SK-N-SH treated with all-trans-retinoic acid at 6 μM for 48 hours (cell line): ENCODE results near the gene AMMECR1.

ENCODE experiments used
- ATAC-seq: fragments of 200-7000 bp; cut with Tn5 transposase; 3 replicates; pipeline ENCODE4 v1.9.1; 2020; ENCODE audit warnings: mild to moderate bottlenecking, moderate library complexity
- ARNTL ChIP-seq: fragments of 450-650 bp; formaldehyde crosslinking; IDR thresholded peaks from 2 replicates; pipeline ENCODE4 v1.5.0; 2020; ENCODE audit warnings: low read depth, mild to moderate bottlenecking, moderate library complexity, borderline replicate concordance
- BACH2 ChIP-seq: fragments of 250-450 bp; sonication (Bioruptor Pico); IDR thresholded peaks from 2 replicates; pipeline ENCODE4 v1.9.0; 2021; ENCODE audit warnings: mild to moderate bottlenecking, borderline replicate concordance
- CSDC2 ChIP-seq: fragments of 250-450 bp; sonication (Bioruptor Pico); IDR thresholded peaks from 2 replicates; pipeline ENCODE4 v1.5.0; 2020; ENCODE audit warnings: mild to moderate bottlenecking, moderate library complexity
- ESRRG ChIP-seq: fragments of 250-450 bp; sonication (Bioruptor Pico); IDR thresholded peaks from 2 replicates; pipeline ENCODE4 v1.6.1; 2021; ENCODE audit warnings: mild to moderate bottlenecking
- GLIS3 ChIP-seq: fragments of 250-450 bp; sonication (Bioruptor Pico); IDR thresholded peaks from 2 replicates; pipeline ENCODE4 v1.5.0; 2020; ENCODE audit warnings: mild to moderate bottlenecking, moderate library complexity
- ISL1 ChIP-seq: fragments of 250-450 bp; sonication (Bioruptor Pico); IDR thresholded peaks from 2 replicates; pipeline ENCODE4 v2.1.2; 2022; ENCODE audit warnings: mild to moderate bottlenecking, moderate library complexity
- OSR1 ChIP-seq: fragments of 250-450 bp; sonication (Bioruptor Pico); IDR thresholded peaks from 2 replicates; pipeline ENCODE4 v1.8.0; 2022; ENCODE audit warnings: moderate library complexity, mild to moderate bottlenecking, inconsistent platforms
- PPARA ChIP-seq: fragments of 250-450 bp; sonication (Bioruptor Pico); IDR thresholded peaks from 2 replicates; pipeline ENCODE4 v1.5.0; 2020; ENCODE audit warnings: mild to moderate bottlenecking, borderline replicate concordance
- RARB ChIP-seq: fragments of 250-450 bp; sonication (Bioruptor Pico); IDR thresholded peaks from 2 replicates; pipeline ENCODE4 v1.8.0; 2021; ENCODE audit warnings: mild to moderate bottlenecking, moderate library complexity
- SNAI2 ChIP-seq: fragments of 250-450 bp; sonication (Bioruptor Pico); IDR thresholded peaks from 2 replicates; pipeline ENCODE4 v1.5.0; 2020; ENCODE audit warnings: mild to moderate bottlenecking, moderate library complexity
- TCF4 ChIP-seq: fragments of 250-450 bp; sonication (Bioruptor Pico); IDR thresholded peaks from 2 replicates; pipeline ENCODE4 v1.8.0; 2021; ENCODE audit warnings: mild to moderate bottlenecking, moderate library complexity, borderline replicate concordance
- TOX ChIP-seq: fragments of 250-450 bp; sonication (Bioruptor Pico); IDR thresholded peaks from 2 replicates; pipeline ENCODE4 v1.8.0; 2021; ENCODE audit warnings: mild to moderate bottlenecking, moderate library complexity, borderline replicate concordance
- ZC3H10 ChIP-seq: fragments of 250-450 bp; sonication (Bioruptor Pico); IDR thresholded peaks from 2 replicates; pipeline ENCODE4 v1.5.1; 2021; ENCODE audit warnings: mild to moderate bottlenecking, moderate library complexity
- ZFP3 ChIP-seq: fragments of 250-450 bp; sonication (Bioruptor Pico); IDR thresholded peaks from 2 replicates; pipeline ENCODE4 v1.5.0; 2020; ENCODE audit warnings: mild to moderate bottlenecking, moderate library complexity
- ZFP30 ChIP-seq: fragments of 450-650 bp; formaldehyde crosslinking; IDR thresholded peaks from 2 replicates; pipeline ENCODE4 v1.5.0; 2022; ENCODE audit warnings: mild to moderate bottlenecking, moderate library complexity
- ZNF565 ChIP-seq: fragments of 450-650 bp; formaldehyde crosslinking; conservative IDR thresholded peaks from 2 replicates; pipeline ENCODE4 v1.5.0; 2020; ENCODE audit warnings: low read depth, mild to moderate bottlenecking, moderate library complexity
- ZNF70 ChIP-seq: fragments of 450-650 bp; formaldehyde crosslinking; IDR thresholded peaks from 2 replicates; pipeline ENCODE4 v1.5.0; 2020; ENCODE audit warnings: mild to moderate bottlenecking, moderate library complexity
- ZNF8 ChIP-seq: fragments of 450-650 bp; formaldehyde crosslinking; IDR thresholded peaks from 2 replicates; pipeline ENCODE4 v1.5.0; 2020; ENCODE audit warnings: mild to moderate bottlenecking, moderate library complexity
- TF ChIP-seq, protein P1 (sequence below): fragments of 250-450 bp; sonication (Bioruptor Pico); IDR thresholded peaks from 2 replicates; pipeline ENCODE4 v1.5.0; 2020; ENCODE audit warnings: mild to moderate bottlenecking, moderate library complexity
- TF ChIP-seq, protein P2 (sequence below): fragments of 250-450 bp; sonication (Bioruptor Pico); IDR thresholded peaks from 2 replicates; pipeline ENCODE4 v1.5.1; 2020; ENCODE audit warnings: low read depth, mild to moderate bottlenecking, moderate library complexity
- TF ChIP-seq, protein P3 (sequence below): fragments of 250-450 bp; sonication (Bioruptor Pico); IDR thresholded peaks from 2 replicates; pipeline ENCODE4 v1.8.0; 2020; ENCODE audit warnings: mild to moderate bottlenecking, moderate library complexity, borderline replicate concordance
- TF ChIP-seq, protein P4 (sequence below): fragments of 250-450 bp; sonication (Bioruptor Pico); IDR thresholded peaks from 2 replicates; pipeline ENCODE4 v1.8.0; 2021; ENCODE audit warnings: low read depth, mild to moderate bottlenecking, moderate library complexity, borderline replicate concordance

Gene AMMECR1

DNA sequence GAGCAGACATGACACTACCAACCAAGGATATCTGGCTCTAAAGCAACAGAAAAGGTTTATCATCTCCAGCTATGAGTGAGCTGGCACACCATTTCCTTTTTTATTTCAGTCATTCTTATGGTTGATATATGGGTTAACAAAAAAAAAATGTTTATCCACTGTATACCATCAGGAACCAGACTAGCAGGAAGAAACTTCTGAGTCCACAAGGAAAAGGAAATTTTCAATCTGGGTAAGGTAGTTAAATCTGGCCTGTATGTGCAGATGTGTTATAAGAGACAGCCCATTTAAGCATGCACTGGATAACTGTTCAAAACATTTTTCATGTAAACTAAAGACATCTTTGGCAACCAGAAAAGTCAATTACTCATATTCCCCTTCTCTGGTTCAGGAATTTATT, 35.0 kb downstream of the AMMECR1 start:
- ATAC-seq = no peak
- TF ChIP-seq ARNTL (CRISPR knock-in tag) (no peak), OSR1 (CRISPR knock-in tag) (no peak), CSDC2 (CRISPR knock-in tag) (no peak), GLIS3 (CRISPR knock-in tag) (no peak), SNAI2 (CRISPR knock-in tag) (no peak), ESRRG (CRISPR knock-in tag) (no peak)
- TF ChIP-seq, protein P1, sequence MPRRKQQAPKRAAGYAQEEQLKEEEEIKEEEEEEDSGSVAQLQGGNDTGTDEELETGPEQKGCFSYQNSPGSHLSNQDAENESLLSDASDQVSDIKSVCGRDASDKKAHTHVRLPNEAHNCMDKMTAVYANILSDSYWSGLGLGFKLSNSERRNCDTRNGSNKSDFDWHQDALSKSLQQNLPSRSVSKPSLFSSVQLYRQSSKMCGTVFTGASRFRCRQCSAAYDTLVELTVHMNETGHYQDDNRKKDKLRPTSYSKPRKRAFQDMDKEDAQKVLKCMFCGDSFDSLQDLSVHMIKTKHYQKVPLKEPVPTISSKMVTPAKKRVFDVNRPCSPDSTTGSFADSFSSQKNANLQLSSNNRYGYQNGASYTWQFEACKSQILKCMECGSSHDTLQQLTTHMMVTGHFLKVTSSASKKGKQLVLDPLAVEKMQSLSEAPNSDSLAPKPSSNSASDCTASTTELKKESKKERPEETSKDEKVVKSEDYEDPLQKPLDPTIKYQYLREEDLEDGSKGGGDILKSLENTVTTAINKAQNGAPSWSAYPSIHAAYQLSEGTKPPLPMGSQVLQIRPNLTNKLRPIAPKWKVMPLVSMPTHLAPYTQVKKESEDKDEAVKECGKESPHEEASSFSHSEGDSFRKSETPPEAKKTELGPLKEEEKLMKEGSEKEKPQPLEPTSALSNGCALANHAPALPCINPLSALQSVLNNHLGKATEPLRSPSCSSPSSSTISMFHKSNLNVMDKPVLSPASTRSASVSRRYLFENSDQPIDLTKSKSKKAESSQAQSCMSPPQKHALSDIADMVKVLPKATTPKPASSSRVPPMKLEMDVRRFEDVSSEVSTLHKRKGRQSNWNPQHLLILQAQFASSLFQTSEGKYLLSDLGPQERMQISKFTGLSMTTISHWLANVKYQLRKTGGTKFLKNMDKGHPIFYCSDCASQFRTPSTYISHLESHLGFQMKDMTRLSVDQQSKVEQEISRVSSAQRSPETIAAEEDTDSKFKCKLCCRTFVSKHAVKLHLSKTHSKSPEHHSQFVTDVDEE (CRISPR knock-in tag) = no peak
- TF ChIP-seq, protein P2, sequence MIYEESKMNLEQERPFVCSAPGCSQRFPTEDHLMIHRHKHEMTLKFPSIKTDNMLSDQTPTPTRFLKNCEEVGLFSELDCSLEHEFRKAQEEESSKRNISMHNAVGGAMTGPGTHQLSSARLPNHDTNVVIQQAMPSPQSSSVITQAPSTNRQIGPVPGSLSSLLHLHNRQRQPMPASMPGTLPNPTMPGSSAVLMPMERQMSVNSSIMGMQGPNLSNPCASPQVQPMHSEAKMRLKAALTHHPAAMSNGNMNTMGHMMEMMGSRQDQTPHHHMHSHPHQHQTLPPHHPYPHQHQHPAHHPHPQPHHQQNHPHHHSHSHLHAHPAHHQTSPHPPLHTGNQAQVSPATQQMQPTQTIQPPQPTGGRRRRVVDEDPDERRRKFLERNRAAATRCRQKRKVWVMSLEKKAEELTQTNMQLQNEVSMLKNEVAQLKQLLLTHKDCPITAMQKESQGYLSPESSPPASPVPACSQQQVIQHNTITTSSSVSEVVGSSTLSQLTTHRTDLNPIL (CRISPR knock-in tag) = no peak

DNA sequence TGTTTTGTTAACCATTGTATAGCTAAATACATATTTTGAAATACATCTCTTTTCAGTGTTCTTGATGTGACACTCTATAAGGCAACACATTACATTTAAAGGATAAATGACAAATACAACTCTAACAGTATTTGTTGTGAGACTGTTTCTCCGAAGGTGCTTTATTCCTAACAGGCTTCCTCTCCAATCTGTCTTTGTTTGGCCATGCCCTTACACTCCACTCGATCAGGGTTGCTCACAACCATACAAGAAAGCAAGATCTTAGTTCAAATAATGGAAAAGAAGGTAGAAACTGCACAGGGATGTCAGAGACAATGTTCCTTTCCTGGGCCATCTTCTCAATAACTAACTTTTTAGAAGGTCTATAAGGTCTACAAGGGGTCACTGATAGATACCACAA, 36.5 kb downstream of the AMMECR1 start:
- TF ChIP-seq ZNF8 = no peak
- TF ChIP-seq, all 23 proteins: peak for 0

DNA sequence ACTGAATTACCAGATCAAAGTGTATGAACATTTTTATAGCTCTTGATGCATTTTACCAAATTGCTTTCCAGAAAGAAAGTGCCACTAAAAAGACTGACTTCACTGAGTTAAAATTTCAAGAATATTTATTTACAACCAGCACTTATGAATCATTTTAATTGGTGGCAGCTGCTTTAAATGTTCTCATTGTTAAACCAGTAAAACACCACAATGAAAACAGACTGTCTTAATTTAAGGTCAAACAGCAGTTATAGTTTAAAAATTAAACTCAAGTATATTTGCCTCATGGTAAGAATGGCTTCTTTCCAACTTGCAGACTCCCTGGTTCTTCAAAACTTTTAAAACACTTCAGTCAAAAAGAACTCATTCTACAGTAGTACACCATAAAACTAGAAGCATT, 36.9 kb downstream of the AMMECR1 start:
- TF ChIP-seq ESRRG (CRISPR knock-in tag) = no peak
- peak; percentile 42; the same call in 1 of the 2 replicates for TF ChIP-seq ISL1
- ATAC-seq = peak; percentile 64

More for the DNA sequence above, 36.5 kb downstream of the AMMECR1 start:
- ATAC-seq = no peak

DNA sequence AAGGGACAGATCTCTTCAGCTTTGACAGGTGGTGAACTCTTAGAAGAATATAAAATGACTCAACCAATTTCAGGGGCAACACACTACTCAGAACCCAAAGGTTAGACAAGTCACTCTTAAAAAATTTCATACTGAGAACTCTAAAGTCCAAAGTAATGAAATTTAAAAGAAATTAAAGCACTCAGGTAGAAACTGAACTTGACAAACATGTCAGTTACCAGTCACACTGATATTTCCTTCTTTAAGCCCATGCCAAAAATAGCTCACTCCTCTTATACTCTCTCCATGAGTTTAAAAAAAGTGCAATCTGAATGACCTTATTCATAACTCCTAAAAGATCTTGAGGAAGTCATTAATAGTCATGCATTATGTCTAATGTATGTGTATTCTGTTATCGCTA, 40.3 kb downstream of the AMMECR1 start:
- TF ChIP-seq OSR1 (CRISPR knock-in tag) (no peak), TCF4 (CRISPR knock-in tag) (no peak), ZNF8 (no peak), PPARA (CRISPR knock-in tag) (no peak), ZFP3 (CRISPR knock-in tag) (no peak), ZNF565 (CRISPR knock-in tag) (no peak), BACH2 (no peak), ISL1 (no peak), ZNF70 (CRISPR knock-in tag) (no peak), ARNTL (CRISPR knock-in tag) (no peak), ZC3H10 (CRISPR knock-in tag) (no peak), ZFP30 (CRISPR knock-in tag) (no peak), RARB (CRISPR knock-in tag) (no peak), TOX (CRISPR knock-in tag) (no peak)
- TF ChIP-seq, protein P1 (CRISPR knock-in tag) = no peak
- TF ChIP-seq, protein P2 (CRISPR knock-in tag) = no peak
- TF ChIP-seq, protein P3, sequence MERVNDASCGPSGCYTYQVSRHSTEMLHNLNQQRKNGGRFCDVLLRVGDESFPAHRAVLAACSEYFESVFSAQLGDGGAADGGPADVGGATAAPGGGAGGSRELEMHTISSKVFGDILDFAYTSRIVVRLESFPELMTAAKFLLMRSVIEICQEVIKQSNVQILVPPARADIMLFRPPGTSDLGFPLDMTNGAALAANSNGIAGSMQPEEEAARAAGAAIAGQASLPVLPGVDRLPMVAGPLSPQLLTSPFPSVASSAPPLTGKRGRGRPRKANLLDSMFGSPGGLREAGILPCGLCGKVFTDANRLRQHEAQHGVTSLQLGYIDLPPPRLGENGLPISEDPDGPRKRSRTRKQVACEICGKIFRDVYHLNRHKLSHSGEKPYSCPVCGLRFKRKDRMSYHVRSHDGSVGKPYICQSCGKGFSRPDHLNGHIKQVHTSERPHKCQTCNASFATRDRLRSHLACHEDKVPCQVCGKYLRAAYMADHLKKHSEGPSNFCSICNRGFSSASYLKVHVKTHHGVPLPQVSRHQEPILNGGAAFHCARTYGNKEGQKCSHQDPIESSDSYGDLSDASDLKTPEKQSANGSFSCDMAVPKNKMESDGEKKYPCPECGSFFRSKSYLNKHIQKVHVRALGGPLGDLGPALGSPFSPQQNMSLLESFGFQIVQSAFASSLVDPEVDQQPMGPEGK (CRISPR knock-in tag) = no peak
- TF ChIP-seq, protein P4, sequence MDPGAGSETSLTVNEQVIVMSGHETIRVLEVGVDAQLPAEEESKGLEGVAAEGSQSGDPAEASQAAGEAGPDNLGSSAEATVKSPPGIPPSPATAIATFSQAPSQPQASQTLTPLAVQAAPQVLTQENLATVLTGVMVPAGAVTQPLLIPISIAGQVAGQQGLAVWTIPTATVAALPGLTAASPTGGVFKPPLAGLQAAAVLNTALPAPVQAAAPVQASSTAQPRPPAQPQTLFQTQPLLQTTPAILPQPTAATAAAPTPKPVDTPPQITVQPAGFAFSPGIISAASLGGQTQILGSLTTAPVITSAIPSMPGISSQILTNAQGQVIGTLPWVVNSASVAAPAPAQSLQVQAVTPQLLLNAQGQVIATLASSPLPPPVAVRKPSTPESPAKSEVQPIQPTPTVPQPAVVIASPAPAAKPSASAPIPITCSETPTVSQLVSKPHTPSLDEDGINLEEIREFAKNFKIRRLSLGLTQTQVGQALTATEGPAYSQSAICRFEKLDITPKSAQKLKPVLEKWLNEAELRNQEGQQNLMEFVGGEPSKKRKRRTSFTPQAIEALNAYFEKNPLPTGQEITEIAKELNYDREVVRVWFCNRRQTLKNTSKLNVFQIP (CRISPR knock-in tag) = no peak
- no peak for ATAC-seq
